Choroid plexus epithelial cell (primary cell): ENCODE data around the gene TMTC4.
A peak's percentile ranks its signal among the peaks of the same experiment; 100 is the strongest.

Source experiments
- DNase-seq: peaks from one replicate; pipeline ENCODE4 v3.0.0-alpha.2; 2010; ENCODE audit warnings: low read depth
- H3K4me3 ChIP-seq: 2 replicates; pipeline ENCODE4 v1.5.1; 2011; ENCODE audit warnings: low read depth, mild to moderate bottlenecking, control low read depth, low read length, moderate library complexity
- CTCF ChIP-seq: conservative IDR thresholded peaks from 2 replicates; pipeline ENCODE4 v1.5.1; 2011; ENCODE audit warnings: low read depth, mild to moderate bottlenecking, control low read depth, inconsistent platforms, low read length, moderate library complexity

Gene TMTC4

GRCh38 chr13:100674572-100674871 is at the start of gene TMTC4:
TSS of gene TMTC4 (minus strand) at chr13:100674795. CDS start at chr13:100670362, 4,433 bp downstream.
- H3K4me3 ChIP-seq, result peak within 1 kb of the TSS; percentile 77
- no peak for TF ChIP-seq CTCF
- no peak for DNase-seq

- no peak overlapping the region for H3K4me3 ChIP-seq
- DNase-seq, result no peak
- peak; percentile 16 for TF ChIP-seq CTCF
These were observed 47.9 kb upstream of the TMTC4 start for GRCh38 chr13:100722517-100722916.

- peak; percentile 72 for DNase-seq
- peak; percentile 89 for TF ChIP-seq CTCF
- no peak overlapping the region for H3K4me3 ChIP-seq
These were observed 47.4 kb upstream of the TMTC4 start for GRCh38 chr13:100721885-100722512.

- DNase-seq, result no peak
- no peak overlapping the region for H3K4me3 ChIP-seq
- TF ChIP-seq CTCF, result no peak
These were observed 41.0 kb upstream of the TMTC4 start for GRCh38 chr13:100715604-100716003.

- H3K4me3 ChIP-seq, result no peak overlapping the region
- DNase-seq, result no peak
- TF ChIP-seq CTCF, result no peak
These were observed 39.9 kb upstream of the TMTC4 start for GRCh38 chr13:100714478-100714877.

- DNase-seq, result no peak
- no peak for TF ChIP-seq CTCF
- H3K4me3 ChIP-seq, result no peak overlapping the region
These were observed 35.6 kb upstream of the TMTC4 start for GRCh38 chr13:100710176-100710575.
